Left ventricle myocardium inferior (tissue), 1 donor: Measurements from ENCODE around the gene CASP9. TPM values are rescaled to one million over a fixed set of nuclear protein-coding genes. Genes with fewer than 3 reads are reported as not detected.

Experiments
- DNase-seq: peaks from one replicate; pipeline ENCODE4 v3.0.0-alpha.2; 2020
- H3K27ac ChIP-seq: fragments of 200-600 bp; replicated peaks from 2 replicates; pipeline ENCODE4 v1.8.0; 2021
- H3K27me3 ChIP-seq: fragments of 200-600 bp; 2 replicates; pipeline ENCODE4 v1.8.0; 2021; ENCODE audit warnings: low read depth
- H3K36me3 ChIP-seq: fragments of 200-600 bp; 2 replicates; pipeline ENCODE4 v1.8.0; 2021
- H3K4me1 ChIP-seq: fragments of 200-600 bp; 2 replicates; pipeline ENCODE4 v1.8.0; 2021
- H3K4me3 ChIP-seq: fragments of 200-600 bp; 2 replicates; pipeline ENCODE4 v1.8.0; 2021; ENCODE audit warnings: mild to moderate bottlenecking, moderate library complexity
- H3K9me3 ChIP-seq: fragments of 200-600 bp; replicated peaks from 2 replicates; pipeline ENCODE4 v1.8.0; 2021
- intact Hi-C: fragments of 100-400 bp; cut with micrococcal nuclease; formaldehyde crosslinking; loops from one replicate; pipeline ENCODE4 v1.11.0; 2022
- total RNA-seq: library from RNA; stranded (reverse); fragmentation: NEBNext Ultra II Directional; extraction: Animal tissue kit (Norgen Biotek cat#: 25700); gene quantifications from one replicate; pipeline ENCODE4 v1.2.1, GENCODE V29; 2021
- TF ChIP-seq, protein P1 (sequence below): fragments of 200-600 bp; IDR thresholded peaks from 2 replicates; pipeline ENCODE4 v1.8.0; 2021; ENCODE audit warnings: antibody characterized with exemption, mild to moderate bottlenecking, borderline replicate concordance
- donor health status: DM: no; HTN: yes; CAD: no; lungs with severe emphysema.

The CASP9 gene
- total RNA-seq, 1 donor from 2014 or later: 14.1 TPM

DNA sequence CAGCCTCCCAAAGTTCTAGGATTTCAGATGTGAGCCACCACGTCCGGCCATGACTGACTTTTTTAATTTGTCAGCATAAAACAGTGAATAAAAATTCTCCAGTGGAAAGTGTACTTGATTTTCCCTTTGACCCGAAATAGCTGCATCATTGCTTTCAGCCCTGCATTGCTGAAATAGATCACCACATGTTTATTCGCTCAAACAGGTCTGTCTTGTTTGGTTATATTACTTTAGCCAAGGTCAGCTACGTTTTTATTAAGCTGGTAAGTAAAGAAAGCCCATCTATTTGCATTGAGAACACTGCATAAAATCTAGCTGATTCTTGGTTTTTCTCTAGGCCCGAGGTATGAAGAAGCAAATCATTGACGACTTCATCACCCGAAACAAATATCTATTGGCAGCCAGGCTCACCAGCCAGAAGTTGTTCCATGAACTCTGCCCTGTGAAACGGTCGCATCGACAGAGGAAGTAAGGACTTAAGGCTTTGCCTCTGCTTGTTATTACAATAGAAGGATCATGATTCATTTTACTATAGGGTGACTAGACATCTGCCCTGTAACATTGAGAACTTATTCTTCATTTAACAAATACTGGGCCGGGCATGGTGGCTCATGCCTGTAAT lies 35.3 kb upstream of the CASP9 start:
- intact Hi-C loops: no loop called here
- peaks cover 52% of the 10 kb centered on the region for H3K36me3 ChIP-seq
- no peaks in the 10 kb centered on the region for H3K9me3 ChIP-seq
- no peak overlapping the region for H3K4me3 ChIP-seq
- DNase-seq: no peak
- no peaks in the 10 kb centered on the region for H3K27me3 ChIP-seq
- TF ChIP-seq, protein P1, sequence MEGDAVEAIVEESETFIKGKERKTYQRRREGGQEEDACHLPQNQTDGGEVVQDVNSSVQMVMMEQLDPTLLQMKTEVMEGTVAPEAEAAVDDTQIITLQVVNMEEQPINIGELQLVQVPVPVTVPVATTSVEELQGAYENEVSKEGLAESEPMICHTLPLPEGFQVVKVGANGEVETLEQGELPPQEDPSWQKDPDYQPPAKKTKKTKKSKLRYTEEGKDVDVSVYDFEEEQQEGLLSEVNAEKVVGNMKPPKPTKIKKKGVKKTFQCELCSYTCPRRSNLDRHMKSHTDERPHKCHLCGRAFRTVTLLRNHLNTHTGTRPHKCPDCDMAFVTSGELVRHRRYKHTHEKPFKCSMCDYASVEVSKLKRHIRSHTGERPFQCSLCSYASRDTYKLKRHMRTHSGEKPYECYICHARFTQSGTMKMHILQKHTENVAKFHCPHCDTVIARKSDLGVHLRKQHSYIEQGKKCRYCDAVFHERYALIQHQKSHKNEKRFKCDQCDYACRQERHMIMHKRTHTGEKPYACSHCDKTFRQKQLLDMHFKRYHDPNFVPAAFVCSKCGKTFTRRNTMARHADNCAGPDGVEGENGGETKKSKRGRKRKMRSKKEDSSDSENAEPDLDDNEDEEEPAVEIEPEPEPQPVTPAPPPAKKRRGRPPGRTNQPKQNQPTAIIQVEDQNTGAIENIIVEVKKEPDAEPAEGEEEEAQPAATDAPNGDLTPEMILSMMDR: no peak
- no peaks in the 10 kb centered on the region for H3K4me1 ChIP-seq
- H3K27ac ChIP-seq: no peak overlapping the region

- Histone ChIP-seq H3K36me3 (peaks cover 45% of the 10 kb centered on the region), H3K4me3 (no peak overlapping the region), H3K27me3 (no peaks in the 10 kb centered on the region), H3K27ac (no peak overlapping the region), H3K9me3 (no peaks in the 10 kb centered on the region), H3K4me1 (no peaks in the 10 kb centered on the region)
- intact Hi-C loops: no loop called here
- DNase-seq: no peak
- TF ChIP-seq, protein P1: no peak
These were observed 34.5 kb upstream of the CASP9 start for GRCh38 chr1:15558516-15558915.

DNA sequence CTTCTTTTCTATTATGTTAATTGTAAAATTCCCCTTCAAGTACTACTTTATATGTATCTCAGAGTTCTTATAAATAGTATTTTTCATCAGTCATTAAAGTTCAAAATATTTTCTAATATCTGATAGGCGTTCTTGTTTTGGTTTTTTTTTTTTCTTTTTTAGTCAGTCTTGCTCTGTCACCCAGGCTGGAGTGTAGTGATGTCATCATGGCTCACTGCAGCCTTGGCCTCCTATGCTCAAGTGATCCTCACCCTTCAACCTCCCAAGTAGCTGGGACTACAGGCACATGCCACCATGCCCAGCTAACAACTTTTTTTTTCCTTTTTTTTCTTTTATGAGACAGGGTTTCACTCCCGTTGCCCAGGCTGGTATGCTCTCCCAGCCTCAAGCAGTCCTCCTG lies 33.6 kb upstream of the CASP9 start:
- TF ChIP-seq, protein P1: no peak
- Histone ChIP-seq H3K9me3 (no peaks in the 10 kb centered on the region), H3K36me3 (peaks cover 39% of the 10 kb centered on the region), H3K4me3 (no peak overlapping the region), H3K27me3 (no peaks in the 10 kb centered on the region), H3K27ac (no peak overlapping the region), H3K4me1 (no peaks in the 10 kb centered on the region)
- intact Hi-C loops: no loop called here
- no peak for DNase-seq

GRCh38 chr1:15557008-15557407 lies 33.0 kb upstream of the CASP9 start:
- Histone ChIP-seq H3K4me3 (no peak overlapping the region), H3K4me1 (no peaks in the 10 kb centered on the region), H3K27me3 (no peaks in the 10 kb centered on the region), H3K27ac (no peak overlapping the region), H3K9me3 (no peaks in the 10 kb centered on the region), H3K36me3 (peaks cover 36% of the 10 kb centered on the region)
- TF ChIP-seq, protein P1: no peak
- no peak for DNase-seq
- intact Hi-C loops: no loop called here

GRCh38 chr1:15550573-15550972 lies 26.6 kb upstream of the CASP9 start:
- intact Hi-C loops: no loop called here
- Histone ChIP-seq H3K27ac (no peak overlapping the region), H3K36me3 (peaks cover 61% of the 10 kb centered on the region), H3K9me3 (no peaks in the 10 kb centered on the region), H3K4me1 (peaks cover 6% of the 10 kb centered on the region), H3K4me3 (no peak overlapping the region), H3K27me3 (no peaks in the 10 kb centered on the region)
- TF ChIP-seq, protein P1: no peak
- DNase-seq: no peak
